Measurements from ENCODE around the gene INPP4A.

GRCh38 chr2:98571121-98571701 lies 126.6 kb downstream of the INPP4A start:
- TF ChIP-seq, protein P1, sequence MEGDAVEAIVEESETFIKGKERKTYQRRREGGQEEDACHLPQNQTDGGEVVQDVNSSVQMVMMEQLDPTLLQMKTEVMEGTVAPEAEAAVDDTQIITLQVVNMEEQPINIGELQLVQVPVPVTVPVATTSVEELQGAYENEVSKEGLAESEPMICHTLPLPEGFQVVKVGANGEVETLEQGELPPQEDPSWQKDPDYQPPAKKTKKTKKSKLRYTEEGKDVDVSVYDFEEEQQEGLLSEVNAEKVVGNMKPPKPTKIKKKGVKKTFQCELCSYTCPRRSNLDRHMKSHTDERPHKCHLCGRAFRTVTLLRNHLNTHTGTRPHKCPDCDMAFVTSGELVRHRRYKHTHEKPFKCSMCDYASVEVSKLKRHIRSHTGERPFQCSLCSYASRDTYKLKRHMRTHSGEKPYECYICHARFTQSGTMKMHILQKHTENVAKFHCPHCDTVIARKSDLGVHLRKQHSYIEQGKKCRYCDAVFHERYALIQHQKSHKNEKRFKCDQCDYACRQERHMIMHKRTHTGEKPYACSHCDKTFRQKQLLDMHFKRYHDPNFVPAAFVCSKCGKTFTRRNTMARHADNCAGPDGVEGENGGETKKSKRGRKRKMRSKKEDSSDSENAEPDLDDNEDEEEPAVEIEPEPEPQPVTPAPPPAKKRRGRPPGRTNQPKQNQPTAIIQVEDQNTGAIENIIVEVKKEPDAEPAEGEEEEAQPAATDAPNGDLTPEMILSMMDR (IDR thresholded peaks at IDR 0.05; ENCODE audit: poor library complexity): no peak
- no peak for TF ChIP-seq EZH2 (IDR thresholded peaks at IDR 0.05; ENCODE audit: borderline replicate concordance)
- no peak for TF ChIP-seq EZH2phosphoT487 (IDR thresholded peaks at IDR 0.05; ENCODE audit: low read depth, severe bottlenecking, unreplicated experiment)

Data from hepatocyte (in vitro differentiated cells).